Panc1 (cell line): ENCODE measurements around the gene PDCL3. TPM values are rescaled to one million over a fixed set of nuclear protein-coding genes. Genes with fewer than 3 reads are reported as not detected.
A peak's percentile ranks its signal among the peaks of the same experiment; 100 is the strongest.

ENCODE experiments used
- ATAC-seq: fragments of 200-7000 bp; cut with Tn5 transposase; 2 replicates; pipeline ENCODE4 v1.9.1; 2020; ENCODE audit warnings: mild to moderate bottlenecking, moderate library complexity
- BruUV-seq: library from RNA; stranded (reverse); fragments of 400-500 nt; replicated peaks from 2 replicates; lab custom pipeline; 2021; lab: Mats Ljungman, UMichigan
- CTCF ChIA-PET: fragments of 300-600 bp; sonication (Branson Sonifier 250); formaldehyde crosslinking; loops from one replicate; lab custom pipeline; 2022; ENCODE audit warnings: antibody characterized with exemption; lab: Charles Lee
- POLR2A ChIA-PET: fragments of 300-600 bp; sonication (Branson Sonifier 250); formaldehyde crosslinking; loops from one replicate; lab custom pipeline; 2022; ENCODE audit warnings: antibody characterized with exemption; lab: Charles Lee
- DNase-seq: peaks from one replicate; pipeline ENCODE4 v3.0.0-alpha.2; 2010; ENCODE audit warnings: low read depth, low spot score
- H3K27ac ChIP-seq: 2 replicates; pipeline ENCODE4 v1.5.1; 2011; ENCODE audit warnings: mild to moderate bottlenecking, low read length, inconsistent platforms
- H3K27me3 ChIP-seq: fragments of 200-500 bp; sonication (Bioruptor generic); 2 replicates; pipeline ENCODE4 v1.6.0; 2014; ENCODE audit warnings: low read length, inconsistent platforms; ENCODE audit not compliant: control insufficient read depth, insufficient read depth
- H3K36me3 ChIP-seq: fragments of 200-500 bp; sonication (Bioruptor generic); 2 replicates; pipeline ENCODE4 v1.5.1; 2014; ENCODE audit warnings: inconsistent platforms, mild to moderate bottlenecking, low read length, moderate library complexity; ENCODE audit not compliant: control insufficient read depth, insufficient read depth
- H3K4me1 ChIP-seq: 2 replicates; pipeline ENCODE4 v1.5.1; 2011; ENCODE audit warnings: inconsistent platforms, mild to moderate bottlenecking, low read length, moderate library complexity; ENCODE audit not compliant: control insufficient read depth, insufficient read depth
- H3K4me3 ChIP-seq, 2 experiments: 2 replicates each; pipeline ENCODE4 v1.5.1; 2011 to 2012; ENCODE audit warnings: low read depth in 2 of 2, low read length in 2 of 2, mild to moderate bottlenecking in 2 of 2, inconsistent platforms in 1 of 2, moderate library complexity in 1 of 2
- H3K9me3 ChIP-seq: fragments of 200-500 bp; sonication (Bioruptor generic); 2 replicates; pipeline ENCODE4 v1.5.1; 2014; ENCODE audit warnings: low read depth, mild to moderate bottlenecking, inconsistent platforms, low read length, moderate library complexity; ENCODE audit not compliant: control insufficient read depth, insufficient read depth
- CTCF ChIP-seq: fragments of 450-650 bp; IDR thresholded peaks from 2 replicates; pipeline ENCODE4 v1.5.1; 2017; ENCODE audit warnings: mild to moderate bottlenecking
- POLR2AphosphoS5 ChIP-seq: IDR thresholded peaks from 2 replicates; pipeline ENCODE4 v1.6.1; 2012; ENCODE audit warnings: mild to moderate bottlenecking, low read depth, low read length, moderate library complexity
- REST ChIP-seq, 2 experiments: IDR thresholded peaks; 2 replicates each; pipeline ENCODE4 v1.6.1; 2011 to 2012; ENCODE audit warnings: low read depth in 2 of 2, control low read depth in 1 of 2, low read length in 1 of 2, mild to moderate bottlenecking in 1 of 2, moderate library complexity in 1 of 2; ENCODE audit not compliant: insufficient read depth in 1 of 2
- SIN3A ChIP-seq: IDR thresholded peaks from 2 replicates; pipeline ENCODE4 v1.6.1; 2012; ENCODE audit warnings: low read depth, mild to moderate bottlenecking, low read length, moderate library complexity, borderline replicate concordance; ENCODE audit not compliant: insufficient read depth
- TCF7L2 ChIP-seq: IDR thresholded peaks from 2 replicates; pipeline ENCODE4 v1.6.1; 2011; ENCODE audit warnings: mild to moderate bottlenecking, low read depth, low read length, inconsistent platforms
- in situ Hi-C: cut with HindIII; loops from 2 replicates; pipeline ENCODE4 v1.10.0; 2016; ENCODE audit warnings: low sequenced_read_pairs, low pct_unique_long_range_greater_than_20kb
- intact Hi-C: fragments of 100-400 bp; cut with micrococcal nuclease; formaldehyde crosslinking; loops from one replicate; pipeline ENCODE4 v1.10.0; 2022; ENCODE audit not compliant: unreplicated experiment
- total RNA-seq: library from RNA; stranded (reverse); gene quantifications from one replicate; pipeline ENCODE4 v1.2.1, GENCODE V29; 2021; ENCODE audit not compliant: unreplicated experiment

The PDCL3 gene
- total RNA-seq, 1 experiment from 2014 or later = 43.1 TPM

- Histone ChIP-seq H3K36me3 (no peaks in the 10 kb centered on the region), H3K4me1 (peaks cover 7% of the 10 kb centered on the region), H3K27me3 (no peaks in the 10 kb centered on the region), H3K9me3 (no peaks in the 10 kb centered on the region), H3K4me3 (no peak overlapping the region), H3K27ac (no peak overlapping the region)
- intact Hi-C loops = no loop called here
- DNase-seq = no peak
- CTCF ChIA-PET = interaction anchor here (0.6 to 0.7 kb wide), 3 partner anchors 13 to 176 kb away, joined by 5 to 11 read pairs (median 6); no protein-coding TSS in a partner anchor
- BruUV-seq = no TSS peak
- ATAC-seq = no peak
- no peak for TF ChIP-seq TCF7L2
- no peak for TF ChIP-seq REST (IDR thresholded peaks at IDR 0.05; ENCODE audit: insufficient read depth in 1 of 2, low read depth in 2 of 2, low read length in 1 of 2)
- no peak for TF ChIP-seq CTCF
- no peak for TF ChIP-seq SIN3A
- no peak for TF ChIP-seq POLR2AphosphoS5
- POLR2A ChIA-PET = no interaction called here
- in situ Hi-C loops = no loop called here
Observed at GRCh38 chr2:100603948-100604633, 41.3 kb downstream of the PDCL3 start.

GRCh38 chr2:100606332-100606725 lies 43.5 kb downstream of the PDCL3 start:
- BruUV-seq = no TSS peak
- H3K27me3 ChIP-seq = no peaks in the 10 kb centered on the region
- DNase-seq (no peak), ATAC-seq (no peak)
- in situ Hi-C loops = no loop called here
- POLR2A ChIA-PET = no interaction called here
- TF ChIP-seq SIN3A = no peak
- H3K9me3 ChIP-seq = no peaks in the 10 kb centered on the region
- peak overlapping the region; percentile 44; the same call in 1 of the 2 replicates for H3K27ac ChIP-seq
- H3K36me3 ChIP-seq = no peaks in the 10 kb centered on the region
- peak overlapping the region; percentile 8 to 32; a peak in 3 of 4 replicates for H3K4me3 ChIP-seq
- peaks cover 7% of the 10 kb centered on the region for H3K4me1 ChIP-seq
- intact Hi-C loops = loop anchor here (2.0 kb wide), 1 partner anchor 378 kb away; no protein-coding TSS in a partner anchor
- CTCF ChIA-PET = interaction anchor here (1.2 kb wide), 1 partner anchor 124 kb away, joined by 5 read pairs; no protein-coding TSS in a partner anchor
